IPS-18a (cell line): ENCODE results near the gene GATD1.

Experiments
- H3K27ac ChIP-seq: one replicate; pipeline ENCODE4 v1.5.1; 2013; ENCODE audit warnings: low read length
- H3K27me3 ChIP-seq: one replicate; pipeline ENCODE4 v1.6.1; 2013; ENCODE audit warnings: mild to moderate bottlenecking, low read length; ENCODE audit not compliant: control insufficient read depth, insufficient read depth
- H3K36me3 ChIP-seq: one replicate; pipeline ENCODE4 v1.6.1; 2013; ENCODE audit warnings: low read depth, low read length; ENCODE audit not compliant: control insufficient read depth
- H3K4me1 ChIP-seq: one replicate; pipeline ENCODE4 v1.6.1; 2013; ENCODE audit warnings: low read depth, low read length; ENCODE audit not compliant: control insufficient read depth
- H3K4me3 ChIP-seq: one replicate; pipeline ENCODE4 v1.5.1; 2013; ENCODE audit warnings: low read length
- H3K9ac ChIP-seq: one replicate; pipeline ENCODE4 v1.6.1; 2013; ENCODE audit warnings: mild to moderate bottlenecking, low read length, moderate library complexity
- H3K9me3 ChIP-seq: one replicate; pipeline ENCODE4 v1.6.1; 2013; ENCODE audit warnings: low read depth, low read length; ENCODE audit not compliant: control insufficient read depth

Gene GATD1

DNA sequence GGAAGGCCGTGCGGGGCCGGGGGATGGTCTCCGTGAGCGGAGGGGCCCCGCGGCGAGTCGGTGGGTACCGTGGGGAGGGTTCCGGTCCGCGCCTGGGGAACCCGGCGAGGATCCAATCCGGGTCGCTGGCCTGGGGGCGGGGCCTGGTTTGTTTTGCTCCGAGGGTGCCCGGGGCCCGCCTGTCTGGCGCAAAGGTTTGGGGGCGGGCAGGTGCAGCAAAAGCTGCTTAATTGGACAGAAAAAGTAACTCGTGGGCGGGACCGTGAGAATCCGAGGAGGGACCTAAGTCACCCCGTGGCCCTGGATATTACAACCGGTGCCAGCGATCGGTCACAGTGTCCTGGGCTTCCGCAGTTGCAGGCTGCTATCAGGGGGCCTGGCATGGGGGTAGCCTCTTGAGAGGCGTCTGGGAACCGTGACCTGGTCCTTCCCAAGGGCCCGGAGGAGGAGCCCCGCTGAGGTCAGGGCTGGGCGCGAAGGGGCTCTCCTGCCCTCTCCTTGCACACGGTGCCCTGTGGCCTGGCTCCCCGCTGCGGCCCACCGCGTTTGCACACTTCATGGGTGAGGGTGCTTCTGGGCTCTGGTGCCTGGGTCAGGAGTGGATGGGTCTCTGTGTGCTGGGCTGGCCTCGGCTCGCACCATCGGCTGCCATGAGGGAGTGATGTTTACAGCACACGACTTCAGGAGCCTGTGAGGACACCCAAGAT lies 42.8 kb upstream of the GATD1 start:
- Histone ChIP-seq H3K4me3 (peak overlapping the region; percentile 62), H3K36me3 (no peaks in the 10 kb centered on the region), H3K4me1 (peaks cover 8% of the 10 kb centered on the region), H3K27me3 (peaks cover 6% of the 10 kb centered on the region), H3K9ac (peak overlapping the region; percentile 39), H3K9me3 (no peaks in the 10 kb centered on the region), H3K27ac (no peak overlapping the region)

DNA sequence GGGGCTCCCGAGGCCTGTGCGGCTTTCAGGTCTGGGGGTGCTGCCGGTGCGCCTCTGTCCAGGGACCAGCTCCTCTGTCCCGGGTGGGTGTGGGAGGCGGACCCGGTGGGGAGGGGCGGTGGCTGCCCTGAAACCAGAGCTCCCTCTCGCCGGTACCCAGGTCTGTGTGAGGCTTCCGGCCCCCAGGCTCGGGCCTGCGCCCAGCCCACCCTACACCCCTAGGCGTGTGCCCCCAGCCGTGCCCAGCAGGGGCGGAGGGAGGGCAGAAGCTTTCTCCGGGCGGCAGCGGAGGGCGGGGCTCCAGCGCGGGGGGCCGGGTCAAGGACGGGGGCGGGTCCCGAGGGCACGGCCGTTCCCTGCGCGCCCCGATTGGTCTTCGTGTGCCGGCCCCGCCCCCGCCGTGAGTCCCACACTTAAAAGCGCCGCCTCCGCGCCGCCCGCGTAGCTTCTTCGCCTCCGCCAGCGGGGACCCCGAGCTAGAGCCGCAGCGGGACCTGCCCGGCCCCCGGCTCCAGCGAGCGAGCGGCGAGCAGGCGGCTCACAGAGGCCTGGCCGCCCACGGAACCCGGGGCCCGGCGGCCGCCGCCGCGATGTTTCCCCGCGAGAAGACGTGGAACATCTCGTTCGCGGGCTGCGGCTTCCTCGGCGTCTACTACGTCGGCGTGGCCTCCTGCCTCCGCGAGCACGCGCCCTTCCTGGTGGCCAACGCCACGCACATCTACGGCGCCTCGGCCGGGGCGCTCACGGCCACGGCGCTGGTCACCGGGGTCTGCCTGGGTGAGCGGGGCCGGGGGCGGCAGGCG lies 42.0 kb upstream of the GATD1 start:
- no peak overlapping the region for H3K27ac ChIP-seq

DNA sequence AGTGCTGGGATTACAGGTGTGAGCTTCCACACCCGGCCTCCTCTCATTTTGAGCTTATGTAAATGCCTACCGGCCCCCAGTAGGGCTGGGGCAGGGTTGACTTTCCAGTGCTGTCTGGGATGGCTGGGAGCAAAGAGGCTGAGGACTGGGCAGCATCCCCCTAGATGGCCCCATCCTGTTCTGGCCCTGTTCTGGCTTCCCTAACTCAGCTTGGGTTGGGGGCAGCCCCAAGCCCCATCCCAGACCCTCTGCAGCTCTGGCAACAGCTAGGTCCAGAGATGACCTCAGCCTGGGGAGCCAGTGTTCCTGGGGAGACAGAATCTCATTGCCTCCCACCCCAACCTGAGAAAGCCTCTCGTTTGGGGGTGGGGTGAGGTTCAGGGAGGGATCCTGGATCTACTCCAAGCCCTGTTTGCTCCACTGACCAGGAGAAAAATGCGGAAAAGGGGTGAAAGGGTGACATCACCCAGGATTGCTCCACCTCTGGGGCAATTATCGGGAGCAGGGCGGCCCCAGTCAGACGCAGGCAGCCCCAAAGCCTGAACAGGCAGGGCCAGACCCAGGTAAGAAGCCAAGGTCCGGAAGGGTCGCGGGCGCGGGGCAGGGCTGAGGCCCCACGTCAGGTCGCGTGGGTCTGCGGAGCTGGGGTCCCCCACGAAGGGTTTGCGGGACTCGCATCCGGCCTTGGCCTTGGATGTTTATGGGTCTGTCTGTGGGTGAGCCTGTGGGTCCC lies 41.3 kb upstream of the GATD1 start, which contains the start of gene PNPLA2:
Gene PNPLA2 (plus strand): TSS at position 519 of the 733 bp plus-strand sequence. CDS start 805 bp downstream, outside the sequence.
- Histone ChIP-seq H3K36me3 (peaks cover 1% of the 10 kb centered on the region), H3K9ac (peak within 1 kb of the TSS; percentile 39), H3K27me3 (peaks cover 5% of the 10 kb centered on the region), H3K27ac (no peak within 1 kb of the TSS), H3K4me3 (peak within 1 kb of the TSS; percentile 62), H3K9me3 (no peaks in the 10 kb centered on the region), H3K4me1 (peaks cover 8% of the 10 kb centered on the region)

More for the DNA sequence above, 42.0 kb upstream of the GATD1 start:
- Histone ChIP-seq H3K36me3 (no peaks in the 10 kb centered on the region), H3K4me1 (peaks cover 8% of the 10 kb centered on the region), H3K4me3 (peak overlapping the region; percentile 62), H3K9me3 (no peaks in the 10 kb centered on the region), H3K27me3 (peaks cover 5% of the 10 kb centered on the region), H3K9ac (peak overlapping the region; percentile 39)

DNA sequence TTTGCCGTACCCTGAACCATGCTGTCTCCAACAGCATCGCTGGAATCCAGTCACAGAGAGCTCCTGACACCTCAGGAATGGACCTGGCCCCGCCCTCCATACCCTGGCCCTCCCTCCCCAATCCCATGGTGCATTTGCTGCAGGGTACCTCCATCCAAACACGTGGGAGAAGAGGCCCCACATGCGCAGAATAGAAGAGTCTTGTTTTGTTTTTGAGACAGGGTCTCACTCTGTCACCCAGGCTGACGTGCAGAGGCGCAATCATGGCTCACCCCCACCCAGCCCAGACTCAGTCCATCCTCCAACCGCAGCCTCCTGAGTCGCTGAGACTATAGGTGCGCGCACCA lies 39.1 kb upstream of the GATD1 start:
- Histone ChIP-seq H3K9me3 (no peaks in the 10 kb centered on the region), H3K4me3 (no peak overlapping the region), H3K27me3 (peaks cover 5% of the 10 kb centered on the region), H3K27ac (no peak overlapping the region), H3K9ac (no peak overlapping the region), H3K4me1 (peaks cover 8% of the 10 kb centered on the region), H3K36me3 (peaks cover 23% of the 10 kb centered on the region)

DNA sequence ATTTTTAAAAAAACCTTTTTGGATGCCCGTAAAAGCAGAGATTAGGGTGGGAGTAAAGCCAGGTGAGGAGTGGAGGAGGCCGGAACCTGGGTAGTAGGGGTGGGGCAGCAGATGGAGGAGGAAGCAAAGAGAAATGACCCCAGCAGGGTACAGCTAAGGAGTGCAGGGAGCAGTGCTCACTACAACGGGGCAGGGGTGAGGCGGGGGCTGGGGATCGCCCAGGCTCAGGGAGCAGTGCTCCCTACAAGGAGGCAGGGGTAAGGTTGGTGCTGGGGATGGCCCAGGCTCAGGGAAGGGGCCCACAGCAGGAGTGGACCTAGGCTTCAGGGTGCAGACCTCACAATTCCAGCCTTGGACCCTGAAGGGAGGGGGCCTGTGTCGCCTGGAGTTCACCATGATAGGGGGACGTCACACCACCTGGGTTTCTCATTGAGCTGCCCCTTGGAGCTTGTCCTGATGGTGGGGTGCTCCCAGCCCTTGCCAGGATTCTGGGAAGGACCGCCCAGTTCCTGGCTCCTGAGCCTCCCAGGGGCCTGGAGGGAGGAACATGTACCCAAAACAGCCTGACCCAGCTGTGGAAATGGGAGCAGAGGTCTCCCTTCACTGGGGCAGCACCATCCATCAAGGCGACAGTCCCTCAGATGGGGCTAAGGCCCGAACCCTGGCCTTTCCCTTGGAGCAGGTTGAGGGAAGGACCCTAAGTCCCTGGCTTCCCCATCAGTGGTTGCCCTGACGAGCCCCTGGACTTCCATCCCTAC lies 38.6 kb upstream of the GATD1 start:
- Histone ChIP-seq H3K4me1 (peaks cover 8% of the 10 kb centered on the region), H3K9ac (no peak overlapping the region), H3K4me3 (no peak overlapping the region), H3K27ac (no peak overlapping the region), H3K36me3 (peaks cover 27% of the 10 kb centered on the region), H3K9me3 (no peaks in the 10 kb centered on the region), H3K27me3 (peaks cover 5% of the 10 kb centered on the region)

DNA sequence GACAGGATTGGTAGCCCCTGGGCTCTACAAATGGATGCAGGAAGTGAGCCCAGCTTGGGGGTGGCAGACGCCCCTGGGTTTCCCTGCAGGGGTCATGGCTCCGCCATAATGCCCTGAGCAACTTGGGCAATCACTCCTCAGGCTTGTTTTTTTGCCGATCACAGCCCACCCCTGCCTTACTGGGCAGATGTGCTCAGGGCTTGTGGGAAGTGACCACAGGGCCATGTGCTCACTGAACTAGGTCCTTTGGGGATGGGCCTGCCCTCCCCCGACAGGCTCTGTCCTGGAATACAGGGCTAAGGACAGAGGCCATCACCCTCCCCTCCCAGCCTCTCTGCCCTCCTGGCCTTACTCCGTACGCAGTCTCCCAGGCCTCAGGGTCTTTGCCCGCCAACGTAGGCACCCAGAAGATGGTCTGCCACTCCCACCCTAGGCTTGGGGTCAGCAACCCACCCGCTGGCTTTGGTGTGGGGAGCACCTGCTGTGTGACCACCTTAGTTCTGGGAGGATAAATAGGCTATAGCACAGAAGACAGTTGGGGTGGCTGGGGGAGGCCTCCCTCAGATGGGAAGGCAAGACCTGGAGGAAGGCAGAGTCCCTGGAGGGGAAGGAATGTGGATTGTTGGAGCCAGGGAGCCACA lies 36.3 kb upstream of the GATD1 start:
- Histone ChIP-seq H3K27ac (no peak overlapping the region), H3K36me3 (peaks cover 27% of the 10 kb centered on the region)

DNA sequence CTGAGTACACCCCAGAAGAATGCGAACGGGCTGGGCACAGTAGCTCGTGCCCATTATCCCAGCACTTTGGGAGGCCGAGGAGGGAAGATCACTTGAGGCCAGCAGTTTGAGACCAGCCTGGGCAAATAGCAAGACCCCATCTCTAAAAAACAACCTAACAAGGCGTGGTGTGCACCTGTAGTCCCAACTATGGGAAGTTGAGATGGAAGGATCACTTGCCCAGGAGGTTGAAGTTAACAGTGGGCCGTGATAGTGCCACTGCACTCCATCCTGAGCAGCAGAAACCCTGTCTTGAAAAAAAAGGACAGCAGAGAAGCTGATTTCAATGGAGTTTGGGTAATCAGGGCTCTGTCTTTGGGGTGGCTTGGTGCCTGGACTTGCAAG lies 35.8 kb upstream of the GATD1 start:
- no peak overlapping the region for H3K4me3 ChIP-seq
- no peaks in the 10 kb centered on the region for H3K9me3 ChIP-seq
- H3K27ac ChIP-seq: no peak overlapping the region
- H3K27me3 ChIP-seq: no peaks in the 10 kb centered on the region
- no peaks in the 10 kb centered on the region for H3K4me1 ChIP-seq
- no peak overlapping the region for H3K9ac ChIP-seq
- H3K36me3 ChIP-seq: peaks cover 27% of the 10 kb centered on the region

More for the DNA sequence above, 36.3 kb upstream of the GATD1 start:
- Histone ChIP-seq H3K9me3 (no peaks in the 10 kb centered on the region), H3K27me3 (no peaks in the 10 kb centered on the region), H3K4me1 (peaks cover 3% of the 10 kb centered on the region), H3K4me3 (no peak overlapping the region), H3K9ac (no peak overlapping the region)

DNA sequence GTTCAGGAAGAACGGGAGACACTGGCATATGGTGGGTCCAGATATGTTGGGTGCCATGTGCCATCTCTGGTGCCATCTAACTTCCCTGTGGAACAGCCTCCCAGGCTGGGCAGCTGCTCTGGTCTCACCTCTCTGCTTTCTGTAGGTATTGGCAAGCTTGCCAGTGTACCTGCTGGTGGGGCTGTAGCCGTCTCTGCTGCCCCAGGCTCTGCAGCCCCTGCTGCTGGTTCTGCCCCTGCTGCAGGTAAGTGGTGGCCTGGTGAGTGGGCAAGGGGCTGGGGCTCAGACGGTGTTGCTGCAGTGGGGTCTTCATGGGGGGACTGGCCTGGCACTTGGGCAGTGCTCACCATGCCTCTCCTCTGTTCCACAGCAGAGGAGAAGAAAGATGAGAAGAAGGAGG lies 35.1 kb upstream of the GATD1 start:
- Histone ChIP-seq H3K36me3 (peaks cover 27% of the 10 kb centered on the region), H3K4me3 (no peak overlapping the region), H3K9ac (no peak overlapping the region), H3K27me3 (no peaks in the 10 kb centered on the region), H3K9me3 (no peaks in the 10 kb centered on the region), H3K4me1 (no peaks in the 10 kb centered on the region), H3K27ac (no peak overlapping the region)

DNA sequence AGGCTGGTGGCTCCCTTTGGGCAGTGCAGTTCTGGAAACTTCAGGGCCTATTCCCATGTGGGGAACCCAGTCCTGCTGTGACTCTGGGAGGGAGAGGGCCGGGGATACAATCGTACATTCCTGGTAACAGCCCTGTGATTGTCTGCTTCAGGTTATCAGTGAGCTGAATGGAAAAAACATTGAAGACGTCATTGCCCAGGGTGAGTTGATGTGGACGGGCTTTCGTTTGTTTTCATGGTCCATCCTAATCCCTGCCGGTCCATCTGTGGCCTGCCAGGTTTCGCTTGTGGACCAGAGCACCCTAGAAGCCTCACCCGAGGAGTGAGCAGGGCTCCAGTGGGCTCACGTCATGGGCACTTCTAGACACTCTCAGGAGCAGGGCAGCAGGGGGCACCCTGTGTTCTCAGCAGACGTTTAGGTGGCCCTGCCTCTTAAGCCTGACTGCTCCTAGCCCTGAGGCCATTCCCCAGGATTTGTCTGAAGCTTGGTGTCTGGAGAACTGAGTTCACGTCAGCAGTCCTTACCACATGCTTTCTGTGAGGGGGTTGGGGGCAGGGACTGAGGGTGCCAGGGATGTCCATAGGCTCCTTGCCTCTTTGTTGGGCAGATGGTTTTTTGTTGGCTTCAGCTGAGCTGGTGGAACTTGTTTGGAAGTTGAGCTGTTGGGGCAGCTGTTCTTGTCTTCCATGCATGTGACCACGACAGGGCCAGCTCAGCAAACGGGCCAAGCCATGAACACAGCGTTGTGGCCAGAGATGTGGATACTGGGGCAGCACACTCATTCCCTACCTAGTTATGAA lies 34.4 kb upstream of the GATD1 start:
- Histone ChIP-seq H3K4me3 (peak overlapping the region; percentile 92), H3K9ac (peak overlapping the region; percentile 92), H3K27ac (no peak overlapping the region), H3K9me3 (no peaks in the 10 kb centered on the region), H3K36me3 (peaks cover 27% of the 10 kb centered on the region), H3K27me3 (no peaks in the 10 kb centered on the region), H3K4me1 (no peaks in the 10 kb centered on the region)

DNA sequence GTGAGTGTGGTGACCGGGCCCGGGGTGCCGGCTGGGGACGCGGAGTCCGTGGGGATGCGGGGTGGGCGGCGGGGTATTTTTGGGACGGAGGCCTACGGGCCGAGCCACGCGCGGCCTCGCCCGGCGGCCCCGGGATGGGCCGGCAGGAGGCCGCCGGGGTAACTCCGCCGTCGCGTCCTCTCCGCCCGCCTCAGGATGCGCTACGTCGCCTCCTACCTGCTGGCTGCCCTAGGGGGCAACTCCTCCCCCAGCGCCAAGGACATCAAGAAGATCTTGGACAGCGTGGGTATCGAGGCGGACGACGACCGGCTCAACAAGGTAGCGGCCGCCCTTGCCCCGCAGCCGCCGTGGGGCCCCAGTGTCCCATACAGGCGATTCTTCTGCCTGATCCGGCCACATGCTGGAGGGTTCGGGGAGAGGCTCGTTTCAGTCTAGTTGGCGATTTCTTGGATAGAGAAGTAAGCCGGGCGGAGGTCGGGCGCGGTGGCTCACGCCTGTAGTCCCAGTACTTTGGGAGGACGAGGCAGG lies 32.8 kb upstream of the GATD1 start:
- Histone ChIP-seq H3K4me3 (peak overlapping the region; percentile 92), H3K27me3 (no peaks in the 10 kb centered on the region), H3K9ac (peak overlapping the region; percentile 92), H3K36me3 (peaks cover 27% of the 10 kb centered on the region), H3K9me3 (no peaks in the 10 kb centered on the region), H3K4me1 (no peaks in the 10 kb centered on the region), H3K27ac (peak overlapping the region; percentile 44)
